ENCODE data around the gene TBL3. TPM values are rescaled to one million over a fixed set of nuclear protein-coding genes. Genes with fewer than 3 reads are reported as not detected.

TBL3 gene
- polyA plus RNA-seq, 2 of the 4 experiments (the other 2 are of a cell fraction), result 21.9 to 42.8 TPM

DNA sequence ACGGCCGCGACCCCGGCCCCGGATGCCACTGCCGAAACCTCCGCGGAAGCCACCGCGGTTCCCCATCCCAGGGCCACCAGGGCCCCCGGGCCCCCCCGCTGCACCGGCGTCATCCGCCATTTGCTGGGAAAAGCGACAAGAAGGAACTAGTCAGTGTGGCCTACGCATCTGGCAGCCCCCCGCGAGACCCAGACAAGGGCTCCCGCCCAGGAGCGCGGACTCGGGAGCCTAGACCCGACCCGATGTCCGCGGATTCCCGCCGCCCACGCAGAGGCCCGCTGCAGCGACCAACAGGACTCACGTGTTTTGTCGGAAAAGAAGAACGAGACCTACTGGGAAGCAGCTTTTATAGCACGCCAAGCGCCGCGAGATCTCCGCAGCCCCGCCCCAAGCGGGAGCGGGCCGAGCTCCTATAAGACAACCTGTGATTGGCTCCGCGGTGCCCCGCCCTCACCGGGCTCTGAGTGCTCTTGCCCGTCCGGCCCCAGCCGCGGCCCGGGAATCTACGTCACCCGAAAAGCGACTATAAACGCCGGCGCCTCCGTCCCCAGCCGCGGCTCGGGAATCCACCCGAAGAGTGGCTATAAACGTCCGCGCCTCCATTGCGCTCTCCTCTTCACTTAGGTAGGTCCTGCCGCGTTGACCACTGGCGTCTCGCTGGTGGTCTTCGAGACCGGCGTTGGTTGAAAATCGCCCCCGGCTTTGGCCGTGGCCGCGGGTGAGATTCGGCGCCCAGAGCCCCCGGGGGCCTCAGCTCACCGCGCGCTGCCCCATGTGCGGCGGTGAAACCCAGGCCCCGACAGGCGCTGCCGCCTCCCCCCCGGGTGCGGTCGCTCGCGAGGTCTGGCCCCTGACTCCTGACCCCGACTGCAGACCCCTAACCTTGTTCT, 7.1 kb upstream of the TBL3 start, which contains the start of gene RPS2:
TSS of gene RPS2 (minus strand) at position 321 of the 890 bp plus-strand sequence. CDS start at position 120, 201 bp downstream.
- peak; percentile 99 for DNase-seq (ENCODE audit: low read depth in 1 of 2, low spot score in 1 of 2)
- CTCF ChIA-PET, result interaction anchor here (0.6 to 2.3 kb wide), 5 partner anchors 18 to 158 kb away, joined by 3 to 11 read pairs (median 4); partner anchors contain the start of gene GFER

More for the DNA sequence above, 7.1 kb upstream of the TBL3 start, which contains the start of gene RPS2:
- H3K4me3 ChIP-seq, result peak within 1 kb of the TSS; percentile 88
- no peaks in the 10 kb centered on the region for H3K9me3 ChIP-seq
- WGBS (ENCODE audit: missing lambda C conversion rate), result 1% methylated on average over 42 of the region's 97 CpGs
- H3K4me2 ChIP-seq, result peak within 1 kb of the TSS; percentile 94
- H3K27ac ChIP-seq, result peak within 1 kb of the TSS; percentile 92 to 100
- H3K4me1 ChIP-seq, result peaks cover 34% of the 10 kb centered on the region
- POLR2A ChIA-PET, result interaction anchor here (0.7 to 2.2 kb wide), 33 partner anchors 11 to 537 kb away, joined by 3 to 50 read pairs (median 5); partner anchors contain the start of genes ECI1, FAHD1, GFER and HAGH
- ATAC-seq (peak; percentile 67 to 81), FAIRE-seq (no peak)
- TF ChIP-seq CHD2 (IDR thresholded peaks at IDR 0.05; ENCODE audit: low read length, partially characterized antibody) (peak; percentile 92), MYC (IDR thresholded peaks at IDR 0.05; ENCODE audit: borderline replicate concordance, low read length) (peak; percentile 95), HEYL (CRISPR knock-in tag; IDR thresholded peaks at IDR 0.05) (no peak), NFE2L2 (conservative IDR thresholded peaks at IDR 0.05; ENCODE audit: low read length) (no peak), HOXB13 (CRISPR knock-in tag; IDR thresholded peaks at IDR 0.05; ENCODE audit: low read depth) (no peak), ATOH8 (CRISPR knock-in tag; IDR thresholded peaks at IDR 0.05; ENCODE audit: low read depth) (no peak), SREBF2 (IDR thresholded peaks at IDR 0.05) (no peak), GATA3 (IDR thresholded peaks at IDR 0.05; ENCODE audit: borderline replicate concordance) (peak; percentile 73; the same call in 1 of the 2 replicates), HDAC2 (IDR thresholded peaks at IDR 0.05) (0 out of 2 replicates have a peak, but pooled peaks have one; percentile 36), TP53 (CRISPR knock-in tag; IDR thresholded peaks at IDR 0.05) (peak; percentile 74; the same call in 1 of the 2 replicates), KDM5A (IDR thresholded peaks at IDR 0.05) (peak; percentile 55), POLR2A (IDR thresholded peaks at IDR 0.05; ENCODE audit: low read length) (peak; percentile 97), KDM1A (IDR thresholded peaks at IDR 0.05; ENCODE audit: low read depth) (0 out of 2 replicates have a peak, but pooled peaks have one; percentile 51), RARB (CRISPR knock-in tag; IDR thresholded peaks at IDR 0.05) (peak; percentile 84; the same call in 1 of the 2 replicates), POLR2AphosphoS2 (conservative IDR thresholded peaks at IDR 0.05; ENCODE audit: low read length) (no peak), CBX2 (IDR thresholded peaks at IDR 0.05; ENCODE audit: borderline replicate concordance, low read depth) (no peak), JUN (IDR thresholded peaks at IDR 0.05) (peak; percentile 98 to 100), PHF8 (IDR thresholded peaks at IDR 0.05; ENCODE audit: borderline replicate concordance, low read depth) (peak; percentile 94)
- TF ChIP-seq, protein P1, sequence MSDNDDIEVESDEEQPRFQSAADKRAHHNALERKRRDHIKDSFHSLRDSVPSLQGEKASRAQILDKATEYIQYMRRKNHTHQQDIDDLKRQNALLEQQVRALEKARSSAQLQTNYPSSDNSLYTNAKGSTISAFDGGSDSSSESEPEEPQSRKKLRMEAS (IDR thresholded peaks at IDR 0.05), result peak; percentile 99
- TF ChIP-seq, protein P2, sequence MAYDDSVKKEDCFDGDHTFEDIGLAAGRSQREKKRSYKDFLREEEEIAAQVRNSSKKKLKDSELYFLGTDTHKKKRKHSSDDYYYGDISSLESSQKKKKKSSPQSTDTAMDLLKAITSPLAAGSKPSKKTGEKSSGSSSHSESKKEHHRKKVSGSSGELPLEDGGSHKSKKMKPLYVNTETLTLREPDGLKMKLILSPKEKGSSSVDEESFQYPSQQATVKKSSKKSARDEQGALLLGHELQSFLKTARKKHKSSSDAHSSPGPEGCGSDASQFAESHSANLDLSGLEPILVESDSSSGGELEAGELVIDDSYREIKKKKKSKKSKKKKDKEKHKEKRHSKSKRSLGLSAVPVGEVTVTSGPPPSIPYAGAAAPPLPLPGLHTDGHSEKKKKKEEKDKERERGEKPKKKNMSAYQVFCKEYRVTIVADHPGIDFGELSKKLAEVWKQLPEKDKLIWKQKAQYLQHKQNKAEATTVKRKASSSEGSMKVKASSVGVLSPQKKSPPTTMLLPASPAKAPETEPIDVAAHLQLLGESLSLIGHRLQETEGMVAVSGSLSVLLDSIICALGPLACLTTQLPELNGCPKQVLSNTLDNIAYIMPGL (CRISPR knock-in tag; IDR thresholded peaks at IDR 0.05; ENCODE audit: borderline replicate concordance), result peak; percentile 52; the same call in 1 of the 2 replicates
- TF ChIP-seq, protein P3, sequence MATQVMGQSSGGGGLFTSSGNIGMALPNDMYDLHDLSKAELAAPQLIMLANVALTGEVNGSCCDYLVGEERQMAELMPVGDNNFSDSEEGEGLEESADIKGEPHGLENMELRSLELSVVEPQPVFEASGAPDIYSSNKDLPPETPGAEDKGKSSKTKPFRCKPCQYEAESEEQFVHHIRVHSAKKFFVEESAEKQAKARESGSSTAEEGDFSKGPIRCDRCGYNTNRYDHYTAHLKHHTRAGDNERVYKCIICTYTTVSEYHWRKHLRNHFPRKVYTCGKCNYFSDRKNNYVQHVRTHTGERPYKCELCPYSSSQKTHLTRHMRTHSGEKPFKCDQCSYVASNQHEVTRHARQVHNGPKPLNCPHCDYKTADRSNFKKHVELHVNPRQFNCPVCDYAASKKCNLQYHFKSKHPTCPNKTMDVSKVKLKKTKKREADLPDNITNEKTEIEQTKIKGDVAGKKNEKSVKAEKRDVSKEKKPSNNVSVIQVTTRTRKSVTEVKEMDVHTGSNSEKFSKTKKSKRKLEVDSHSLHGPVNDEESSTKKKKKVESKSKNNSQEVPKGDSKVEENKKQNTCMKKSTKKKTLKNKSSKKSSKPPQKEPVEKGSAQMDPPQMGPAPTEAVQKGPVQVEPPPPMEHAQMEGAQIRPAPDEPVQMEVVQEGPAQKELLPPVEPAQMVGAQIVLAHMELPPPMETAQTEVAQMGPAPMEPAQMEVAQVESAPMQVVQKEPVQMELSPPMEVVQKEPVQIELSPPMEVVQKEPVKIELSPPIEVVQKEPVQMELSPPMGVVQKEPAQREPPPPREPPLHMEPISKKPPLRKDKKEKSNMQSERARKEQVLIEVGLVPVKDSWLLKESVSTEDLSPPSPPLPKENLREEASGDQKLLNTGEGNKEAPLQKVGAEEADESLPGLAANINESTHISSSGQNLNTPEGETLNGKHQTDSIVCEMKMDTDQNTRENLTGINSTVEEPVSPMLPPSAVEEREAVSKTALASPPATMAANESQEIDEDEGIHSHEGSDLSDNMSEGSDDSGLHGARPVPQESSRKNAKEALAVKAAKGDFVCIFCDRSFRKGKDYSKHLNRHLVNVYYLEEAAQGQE (IDR thresholded peaks at IDR 0.05), result peak; percentile 89
- TF ChIP-seq, protein P4, sequence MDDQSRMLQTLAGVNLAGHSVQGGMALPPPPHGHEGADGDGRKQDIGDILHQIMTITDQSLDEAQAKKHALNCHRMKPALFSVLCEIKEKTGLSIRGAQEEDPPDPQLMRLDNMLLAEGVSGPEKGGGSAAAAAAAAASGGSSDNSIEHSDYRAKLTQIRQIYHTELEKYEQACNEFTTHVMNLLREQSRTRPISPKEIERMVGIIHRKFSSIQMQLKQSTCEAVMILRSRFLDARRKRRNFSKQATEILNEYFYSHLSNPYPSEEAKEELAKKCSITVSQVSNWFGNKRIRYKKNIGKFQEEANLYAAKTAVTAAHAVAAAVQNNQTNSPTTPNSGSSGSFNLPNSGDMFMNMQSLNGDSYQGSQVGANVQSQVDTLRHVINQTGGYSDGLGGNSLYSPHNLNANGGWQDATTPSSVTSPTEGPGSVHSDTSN (IDR thresholded peaks at IDR 0.05), result peak; percentile 47; the same call in 1 of the 2 replicates
- TF ChIP-seq, protein P5, sequence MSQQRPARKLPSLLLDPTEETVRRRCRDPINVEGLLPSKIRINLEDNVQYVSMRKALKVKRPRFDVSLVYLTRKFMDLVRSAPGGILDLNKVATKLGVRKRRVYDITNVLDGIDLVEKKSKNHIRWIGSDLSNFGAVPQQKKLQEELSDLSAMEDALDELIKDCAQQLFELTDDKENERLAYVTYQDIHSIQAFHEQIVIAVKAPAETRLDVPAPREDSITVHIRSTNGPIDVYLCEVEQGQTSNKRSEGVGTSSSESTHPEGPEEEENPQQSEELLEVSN (IDR thresholded peaks at IDR 0.05; ENCODE audit: borderline replicate concordance, low read depth), result peak; percentile 61; the same call in 1 of the 2 replicates
- TF ChIP-seq, protein P6, sequence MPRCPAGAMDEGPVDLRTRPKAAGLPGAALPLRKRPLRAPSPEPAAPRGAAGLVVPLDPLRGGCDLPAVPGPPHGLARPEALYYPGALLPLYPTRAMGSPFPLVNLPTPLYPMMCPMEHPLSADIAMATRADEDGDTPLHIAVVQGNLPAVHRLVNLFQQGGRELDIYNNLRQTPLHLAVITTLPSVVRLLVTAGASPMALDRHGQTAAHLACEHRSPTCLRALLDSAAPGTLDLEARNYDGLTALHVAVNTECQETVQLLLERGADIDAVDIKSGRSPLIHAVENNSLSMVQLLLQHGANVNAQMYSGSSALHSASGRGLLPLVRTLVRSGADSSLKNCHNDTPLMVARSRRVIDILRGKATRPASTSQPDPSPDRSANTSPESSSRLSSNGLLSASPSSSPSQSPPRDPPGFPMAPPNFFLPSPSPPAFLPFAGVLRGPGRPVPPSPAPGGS (IDR thresholded peaks at IDR 0.05), result peak; percentile 100
